Gastroesophageal sphincter (tissue), 4 donors: ENCODE results near the gene COPS7A. TPM values are rescaled to one million over a fixed set of nuclear protein-coding genes. Genes with fewer than 3 reads are reported as not detected.

Experiments used
- ATAC-seq: fragments of 150-250 bp; one replicate; pipeline ENCODE4 v1.9.1; 2016; ENCODE audit warnings: mild to moderate bottlenecking, moderate library complexity
- H3K27ac ChIP-seq, 4 donors: fragments of 200-600 bp; sonication (generic) in 3 of 4; 1 replicate in 3 of 4; 2 replicates in 1 of 4; pipeline ENCODE4 v1.5.1; 2016 to 2019
- H3K27me3 ChIP-seq: fragments of 200-600 bp; sonication (generic); one replicate; pipeline ENCODE4 v1.5.1; 2019
- H3K36me3 ChIP-seq, 2 donors: fragments of 200-600 bp; sonication (generic); one replicate each; pipeline ENCODE4 v1.5.1; 2019; ENCODE audit warnings: control low read depth in 1 of 2
- H3K4me1 ChIP-seq, 3 donors: fragments of 200-600 bp; sonication (generic); 1 replicate in 2 of 3; 2 replicates in 1 of 3; pipeline ENCODE4 v1.5.1; 2016 to 2019; ENCODE audit warnings: control low read depth in 2 of 3
- H3K4me3 ChIP-seq, 2 donors: fragments of 200-600 bp; sonication (generic); one replicate each; pipeline ENCODE4 v1.5.1; 2019; ENCODE audit warnings: mild to moderate bottlenecking in 1 of 2, moderate library complexity in 1 of 2
- H3K9me3 ChIP-seq, 3 donors: fragments of 200-600 bp; sonication (generic); one replicate each; pipeline ENCODE4 v1.5.1; 2017 to 2019; ENCODE audit warnings: control low read depth in 2 of 3
- EP300 ChIP-seq: sonication (generic); formaldehyde crosslinking; IDR thresholded peaks from one replicate; pipeline ENCODE4 v1.6.1; 2017; ENCODE audit warnings: antibody characterized with exemption, mild to moderate bottlenecking
- POLR2A ChIP-seq, 2 donors: fragments of 450-650 bp; IDR thresholded peaks; one replicate each; pipeline ENCODE4 v1.6.1; 2017; ENCODE audit warnings: antibody characterized with exemption in 2 of 2, mild to moderate bottlenecking in 2 of 2, moderate library complexity in 1 of 2
- POLR2AphosphoS5 ChIP-seq: sonication (generic); formaldehyde crosslinking; IDR thresholded peaks from one replicate; pipeline ENCODE4 v1.6.1; 2017; ENCODE audit warnings: antibody characterized with exemption
- WGBS, 2 donors: methylation state at CpG; one replicate each; pipeline ENCODE4 v1.1.5; 2018; ENCODE audit warnings: low coverage in 1 of 2; 5-methylcytosine and 5-hydroxymethylcytosine counted together
- total RNA-seq, 4 donors: library from RNA; depleted of rRNA; stranded (reverse); fragments of >200 nt; gene quantifications; one replicate each; pipeline ENCODE4 v1.1.0, GENCODE V29; 2016
- TF ChIP-seq, protein P1 (sequence below), 4 experiments: fragments of 200-600 bp in 2 of 4; fragments of 450-650 bp in 2 of 4; sonication (generic) in 1 of 4; IDR thresholded peaks; one replicate each; pipeline ENCODE4 v1.5.1; 2017 to 2019; ENCODE audit warnings: antibody characterized with exemption in 4 of 4, mild to moderate bottlenecking in 2 of 4, moderate library complexity in 2 of 4

The COPS7A gene
- total RNA-seq, 4 donors from 2014 or later: 54.4 to 69.5 (median 55.4) TPM

DNA sequence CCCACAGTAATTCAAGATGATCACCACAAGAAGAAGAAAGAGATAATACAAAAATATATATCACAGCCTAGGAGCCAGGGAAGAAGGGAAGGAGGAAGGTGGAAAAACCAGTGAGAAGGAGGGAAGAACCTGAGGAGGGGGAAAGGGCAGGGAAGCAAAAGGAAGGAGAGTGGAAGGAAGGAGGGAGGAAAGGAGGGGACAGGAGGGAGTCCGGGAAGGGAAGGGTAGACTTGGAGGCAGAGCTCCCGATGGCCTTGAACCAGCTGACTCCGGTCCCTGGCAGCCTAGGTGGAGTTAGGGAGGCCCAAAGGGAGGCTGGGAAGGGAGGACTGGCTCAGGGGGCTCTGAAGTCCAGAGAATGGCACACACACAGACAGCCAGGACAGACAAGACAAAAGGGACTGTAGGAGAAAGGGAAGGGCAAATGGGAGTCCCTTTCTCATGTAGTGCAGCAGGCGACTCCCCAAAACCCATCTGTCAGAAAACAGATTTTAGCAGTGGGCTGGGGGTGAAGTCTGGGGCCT lies 30.0 kb upstream of the COPS7A start:
- Histone ChIP-seq H3K9me3 (no peaks in the 10 kb centered on the region), H3K27me3 (peaks cover 47% of the 10 kb centered on the region), H3K4me3 (no peak overlapping the region), H3K36me3 (peaks cover 0 to 5% of the 10 kb centered on the region in 2 donors), H3K4me1 (peaks cover 0 to 15% (median 0%) of the 10 kb centered on the region in 3 donors), H3K27ac (no peak overlapping the region)
- whole genome bisulfite sequencing, 2 donors: 63 to 77% methylated on average over 3 to 4 of the region's 4 CpGs
- no peak for ATAC-seq
- TF ChIP-seq, protein P1, sequence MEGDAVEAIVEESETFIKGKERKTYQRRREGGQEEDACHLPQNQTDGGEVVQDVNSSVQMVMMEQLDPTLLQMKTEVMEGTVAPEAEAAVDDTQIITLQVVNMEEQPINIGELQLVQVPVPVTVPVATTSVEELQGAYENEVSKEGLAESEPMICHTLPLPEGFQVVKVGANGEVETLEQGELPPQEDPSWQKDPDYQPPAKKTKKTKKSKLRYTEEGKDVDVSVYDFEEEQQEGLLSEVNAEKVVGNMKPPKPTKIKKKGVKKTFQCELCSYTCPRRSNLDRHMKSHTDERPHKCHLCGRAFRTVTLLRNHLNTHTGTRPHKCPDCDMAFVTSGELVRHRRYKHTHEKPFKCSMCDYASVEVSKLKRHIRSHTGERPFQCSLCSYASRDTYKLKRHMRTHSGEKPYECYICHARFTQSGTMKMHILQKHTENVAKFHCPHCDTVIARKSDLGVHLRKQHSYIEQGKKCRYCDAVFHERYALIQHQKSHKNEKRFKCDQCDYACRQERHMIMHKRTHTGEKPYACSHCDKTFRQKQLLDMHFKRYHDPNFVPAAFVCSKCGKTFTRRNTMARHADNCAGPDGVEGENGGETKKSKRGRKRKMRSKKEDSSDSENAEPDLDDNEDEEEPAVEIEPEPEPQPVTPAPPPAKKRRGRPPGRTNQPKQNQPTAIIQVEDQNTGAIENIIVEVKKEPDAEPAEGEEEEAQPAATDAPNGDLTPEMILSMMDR (IDR thresholded peaks at IDR 0.05): no peak
- TF ChIP-seq EP300: no peak
- TF ChIP-seq POLR2A (IDR thresholded peaks at IDR 0.05): no peak
- no peak for TF ChIP-seq POLR2AphosphoS5

DNA sequence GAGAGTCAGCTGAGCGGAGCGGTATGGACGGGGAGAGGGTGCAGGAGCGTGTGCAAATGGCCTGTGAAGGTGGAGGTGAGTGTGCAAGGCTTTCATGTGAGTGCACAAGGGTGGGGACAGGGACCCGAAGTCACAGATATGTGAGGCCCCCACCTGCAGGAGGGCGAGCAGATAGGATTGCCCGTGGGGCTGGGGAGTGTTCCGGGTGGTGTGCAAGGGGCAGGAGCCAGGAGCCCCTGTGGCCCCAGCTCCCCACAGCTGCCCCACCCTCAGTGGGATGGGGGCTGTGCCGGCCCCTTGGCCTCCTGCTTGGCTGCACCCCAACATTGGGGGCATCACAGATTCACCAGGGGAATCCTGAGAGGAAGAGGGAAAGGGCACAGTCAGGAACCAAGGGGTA lies 29.1 kb upstream of the COPS7A start:
- H3K27ac ChIP-seq: no peak overlapping the region
- TF ChIP-seq, protein P1 (IDR thresholded peaks at IDR 0.05): no peak
- TF ChIP-seq POLR2AphosphoS5 (no peak), POLR2A (IDR thresholded peaks at IDR 0.05) (no peak), EP300 (no peak)
- H3K4me1 ChIP-seq: peaks cover 0 to 18% (median 0%) of the 10 kb centered on the region in 3 donors
- H3K4me3 ChIP-seq: no peak overlapping the region
- 84 to 90% methylated on average over 4 to 7 of the region's 9 CpGs for WGBS, 2 donors
- peaks cover 55% of the 10 kb centered on the region for H3K27me3 ChIP-seq
- no peaks in the 10 kb centered on the region for H3K9me3 ChIP-seq
- no peak for ATAC-seq
- peaks cover 0 to 5% of the 10 kb centered on the region in 2 donors for H3K36me3 ChIP-seq

DNA sequence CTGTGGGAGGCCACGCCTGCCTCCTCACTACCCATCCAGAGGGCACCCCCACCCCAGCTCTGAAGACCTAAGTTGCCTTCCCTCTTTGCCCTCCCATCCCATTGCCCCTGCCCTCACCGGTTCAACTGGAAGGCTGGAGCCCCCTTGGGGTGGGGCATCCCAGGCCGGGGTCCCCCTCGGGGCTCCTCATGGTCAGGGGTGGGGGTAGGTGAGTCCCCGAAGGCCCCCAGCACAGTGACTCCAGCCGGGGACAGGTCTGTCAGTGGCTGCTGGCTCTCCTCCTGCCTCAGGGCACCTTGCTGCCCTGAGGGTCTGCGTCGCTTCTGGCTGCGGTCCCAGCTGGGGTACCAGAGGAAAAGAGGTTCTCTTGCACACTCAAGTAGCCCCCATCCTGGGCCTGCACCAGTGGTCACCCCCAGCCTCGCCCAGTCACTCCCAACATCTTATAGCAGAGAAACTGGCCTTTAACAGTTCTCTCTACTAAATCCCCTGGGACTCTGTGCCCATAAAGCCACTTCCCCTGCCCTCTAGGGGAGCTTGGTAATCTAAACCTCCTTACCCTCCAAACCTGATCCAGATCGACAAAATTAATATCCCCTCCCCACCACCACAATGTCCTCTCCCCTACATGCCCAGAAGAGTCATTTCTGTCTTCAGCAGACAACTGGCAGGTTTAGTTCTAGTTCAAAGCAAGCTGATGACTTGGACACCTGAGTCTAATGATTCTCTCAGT lies 28.4 kb upstream of the COPS7A start:
- Histone ChIP-seq H3K4me1 (peaks cover 0 to 19% (median 7%) of the 10 kb centered on the region in 3 donors), H3K27ac (no peak overlapping the region), H3K36me3 (peaks cover 0 to 5% of the 10 kb centered on the region in 2 donors), H3K27me3 (peaks cover 63% of the 10 kb centered on the region), H3K9me3 (no peaks in the 10 kb centered on the region), H3K4me3 (no peak overlapping the region)
- 63 to 78% methylated on average over 2 to 3 of the region's 11 CpGs for WGBS, 2 donors
- ATAC-seq: no peak
- TF ChIP-seq EP300 (no peak), POLR2AphosphoS5 (no peak), POLR2A (IDR thresholded peaks at IDR 0.05) (no peak)
- TF ChIP-seq, protein P1 (IDR thresholded peaks at IDR 0.05): no peak

DNA sequence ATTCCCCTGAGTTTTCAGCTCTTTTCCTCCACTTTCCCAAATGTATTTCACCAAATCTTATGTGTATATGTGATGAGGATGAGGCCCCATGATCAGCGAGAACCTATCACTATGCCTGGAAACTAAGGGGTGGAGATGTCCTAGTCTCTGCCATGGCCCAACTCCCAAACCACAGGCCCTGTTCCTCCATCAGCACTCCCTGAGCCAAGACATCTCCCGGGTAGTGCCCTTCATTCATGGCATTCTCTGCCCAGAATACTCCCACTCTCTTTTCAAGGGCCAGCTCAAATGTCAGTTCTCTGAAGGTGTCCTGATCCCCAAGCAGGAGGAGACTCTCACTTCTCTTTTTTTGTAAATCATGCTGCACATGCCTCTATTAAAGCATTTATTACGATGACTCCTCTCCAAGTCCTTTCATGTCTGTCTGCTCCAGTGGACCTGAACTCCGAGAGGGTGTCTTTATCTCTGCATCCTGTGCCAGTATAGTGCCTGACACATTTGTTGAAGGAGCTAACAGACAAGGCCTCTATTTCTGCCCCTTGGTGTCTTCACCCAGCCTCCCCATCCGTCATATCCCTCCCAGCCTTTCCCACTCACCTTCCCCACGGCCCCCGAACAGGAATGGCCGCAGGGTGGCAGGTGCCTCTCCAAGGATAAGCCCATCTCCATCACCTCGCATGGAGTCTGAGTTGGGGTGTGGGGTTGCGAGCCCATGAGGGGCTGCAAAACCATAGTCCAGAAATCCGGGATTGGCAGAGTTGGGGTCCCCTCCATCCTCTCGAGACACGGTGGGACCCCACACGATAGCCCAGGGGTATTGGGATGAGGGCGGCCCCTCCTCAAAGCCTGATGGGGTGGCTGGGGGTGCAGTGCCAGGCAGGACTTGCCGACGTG lies 26.9 kb upstream of the COPS7A start:
- ATAC-seq: no peak
- 54 to 75% methylated on average over 3 to 4 of the region's 17 CpGs for WGBS, 2 donors
- peaks cover 77% of the 10 kb centered on the region for H3K27me3 ChIP-seq
- H3K27ac ChIP-seq: no peak overlapping the region
- H3K4me3 ChIP-seq: no peak overlapping the region
- peaks cover 0 to 5% of the 10 kb centered on the region in 2 donors for H3K36me3 ChIP-seq
- peaks cover 0 to 19% (median 14%) of the 10 kb centered on the region in 3 donors for H3K4me1 ChIP-seq
- no peaks in the 10 kb centered on the region for H3K9me3 ChIP-seq
- TF ChIP-seq POLR2AphosphoS5 (no peak), EP300 (no peak), POLR2A (IDR thresholded peaks at IDR 0.05) (no peak)
- TF ChIP-seq, protein P1 (IDR thresholded peaks at IDR 0.05): no peak
